GM18520 (cell line): ENCODE data around the gene TIGD3.

Experiments
- ATAC-seq: cut with Tn5 transposase; IDR thresholded peaks from one replicate; pipeline ENCODE4 v1.9.1; 2021; ENCODE audit not compliant: unreplicated experiment

The TIGD3 gene, protein sequence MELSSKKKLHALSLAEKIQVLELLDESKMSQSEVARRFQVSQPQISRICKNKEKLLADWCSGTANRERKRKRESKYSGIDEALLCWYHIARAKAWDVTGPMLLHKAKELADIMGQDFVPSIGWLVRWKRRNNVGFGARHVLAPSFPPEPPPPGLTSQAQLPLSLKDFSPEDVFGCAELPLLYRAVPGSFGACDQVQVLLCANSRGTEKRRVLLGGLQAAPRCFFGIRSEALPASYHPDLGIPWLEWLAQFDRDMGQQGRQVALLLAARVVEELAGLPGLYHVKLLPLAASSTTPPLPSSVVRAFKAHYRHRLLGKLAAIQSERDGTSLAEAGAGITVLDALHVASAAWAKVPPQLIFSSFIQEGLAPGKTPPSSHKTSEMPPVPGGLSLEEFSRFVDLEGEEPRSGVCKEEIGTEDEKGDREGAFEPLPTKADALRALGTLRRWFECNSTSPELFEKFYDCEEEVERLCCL

DNA sequence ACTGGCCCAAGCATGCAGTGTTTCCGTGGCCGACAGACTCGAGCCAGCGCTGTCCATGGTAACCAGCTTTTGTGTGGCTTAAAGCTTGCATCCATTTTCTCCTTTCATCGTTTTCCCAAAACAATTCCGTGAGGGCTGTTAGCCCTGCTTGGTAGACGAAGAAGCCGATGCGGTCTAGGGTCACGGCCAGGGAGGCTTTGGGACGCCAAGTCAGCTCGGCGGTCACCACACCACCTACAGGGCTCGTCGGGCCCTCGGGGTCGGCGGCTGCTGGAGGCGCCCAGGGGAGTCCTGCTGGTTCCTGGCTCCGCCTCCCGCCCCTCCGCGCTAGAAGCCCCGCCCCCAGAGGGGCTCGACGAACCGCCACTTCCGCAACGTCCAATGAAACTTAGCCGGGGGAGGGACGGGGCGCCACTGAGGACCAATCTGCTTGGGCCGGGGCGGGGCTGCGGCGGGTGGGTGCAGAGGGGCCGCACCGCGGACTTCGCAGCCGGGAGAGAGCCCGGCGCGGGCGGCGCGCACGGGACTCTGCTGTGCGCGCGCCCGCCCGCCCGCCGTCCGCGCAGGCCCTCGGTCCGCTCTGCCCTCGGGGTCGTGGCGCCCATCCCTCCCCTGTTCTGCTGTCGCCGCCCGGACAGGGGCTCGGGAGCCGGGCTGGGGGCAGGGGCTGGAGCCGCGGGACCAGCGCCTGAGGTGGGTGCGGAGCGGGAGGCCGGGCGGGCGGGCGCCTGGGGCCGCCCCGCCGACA lies at the start of gene TIGD3:
Gene TIGD3 (plus strand): TSS at position 487 of the 748 bp plus-strand sequence. CDS start 1,058 bp downstream, outside the sequence.
- peak; percentile 77 for ATAC-seq

DNA sequence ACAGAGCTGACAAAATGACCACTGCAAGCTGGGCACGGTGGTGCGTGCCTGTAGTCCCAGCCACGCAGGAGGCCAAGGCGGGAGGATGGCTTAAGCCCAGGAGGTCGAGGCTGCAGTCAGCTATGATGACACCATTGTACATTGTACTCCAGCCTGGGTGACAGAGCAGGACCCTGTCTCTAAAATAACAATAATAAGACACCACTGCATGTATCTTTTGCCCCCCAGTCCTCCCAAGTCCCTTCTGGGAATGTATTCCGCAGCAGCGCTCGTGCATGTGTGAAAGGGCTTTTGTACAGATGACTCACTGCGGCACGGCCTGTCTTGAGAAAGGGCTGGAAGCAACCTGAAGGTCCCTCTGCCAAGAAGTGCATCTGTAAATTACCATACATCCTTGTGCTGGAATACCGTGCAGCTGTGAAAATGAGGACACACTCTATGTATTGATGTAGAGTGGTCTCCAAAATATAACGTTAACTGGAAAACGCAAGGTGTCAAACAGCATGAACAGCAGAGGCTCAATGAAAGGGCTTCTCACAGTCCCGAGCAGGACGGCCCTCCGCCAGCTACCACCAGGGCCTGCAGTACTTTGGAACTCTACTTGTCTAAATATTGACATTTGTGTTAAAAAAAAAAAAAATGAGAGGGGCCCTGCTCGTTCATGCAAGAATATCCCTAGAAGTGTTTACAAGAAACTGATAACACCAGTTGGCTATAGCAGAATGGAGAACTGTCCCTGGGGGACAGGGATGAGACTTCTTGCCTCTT lies 48.9 kb upstream of the TIGD3 start:
- no peak for ATAC-seq

DNA sequence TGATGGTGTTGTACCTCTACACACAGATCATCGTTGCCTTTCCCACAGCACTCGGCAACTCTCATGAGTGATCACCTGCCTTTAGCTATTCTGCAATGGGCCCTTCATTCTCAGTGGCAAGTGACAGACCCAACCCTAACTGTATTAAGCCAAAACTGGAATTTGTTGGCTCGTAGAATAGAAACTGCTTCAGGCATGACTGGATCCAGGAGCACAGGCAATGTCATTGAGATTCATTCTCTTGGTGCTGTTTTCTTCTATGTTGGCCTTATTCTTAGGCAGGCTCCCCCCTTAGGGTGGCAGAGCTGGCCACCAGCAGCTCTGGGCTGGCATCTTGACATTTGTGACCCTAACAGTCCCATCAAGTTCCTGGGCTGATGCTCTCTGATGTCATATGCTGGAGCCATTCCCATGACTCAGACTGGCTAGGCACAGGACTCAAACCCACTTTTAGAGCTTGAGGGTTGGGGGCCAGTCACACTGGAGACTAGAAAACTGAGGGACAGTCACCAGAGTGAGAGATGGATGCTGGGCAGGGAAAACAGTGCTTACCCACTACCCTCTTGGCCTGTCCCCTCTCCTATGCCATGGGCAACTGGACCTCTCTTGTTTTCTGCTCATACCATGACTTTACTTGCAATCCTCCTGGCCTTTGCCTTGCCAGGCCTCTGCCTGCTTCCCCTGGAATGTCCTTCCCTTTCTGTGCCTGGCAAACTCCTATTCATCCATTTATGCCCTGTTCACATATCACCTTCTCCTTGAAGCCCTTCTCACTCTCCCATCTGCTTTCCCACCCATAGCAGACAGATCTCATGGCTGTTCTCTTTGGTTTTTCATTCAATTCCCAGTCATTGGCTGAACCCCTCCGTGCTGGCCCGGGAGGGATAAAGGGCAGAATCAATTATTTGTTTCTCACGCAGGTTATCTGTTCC lies 47.0 kb upstream of the TIGD3 start:
- ATAC-seq, result no peak

DNA sequence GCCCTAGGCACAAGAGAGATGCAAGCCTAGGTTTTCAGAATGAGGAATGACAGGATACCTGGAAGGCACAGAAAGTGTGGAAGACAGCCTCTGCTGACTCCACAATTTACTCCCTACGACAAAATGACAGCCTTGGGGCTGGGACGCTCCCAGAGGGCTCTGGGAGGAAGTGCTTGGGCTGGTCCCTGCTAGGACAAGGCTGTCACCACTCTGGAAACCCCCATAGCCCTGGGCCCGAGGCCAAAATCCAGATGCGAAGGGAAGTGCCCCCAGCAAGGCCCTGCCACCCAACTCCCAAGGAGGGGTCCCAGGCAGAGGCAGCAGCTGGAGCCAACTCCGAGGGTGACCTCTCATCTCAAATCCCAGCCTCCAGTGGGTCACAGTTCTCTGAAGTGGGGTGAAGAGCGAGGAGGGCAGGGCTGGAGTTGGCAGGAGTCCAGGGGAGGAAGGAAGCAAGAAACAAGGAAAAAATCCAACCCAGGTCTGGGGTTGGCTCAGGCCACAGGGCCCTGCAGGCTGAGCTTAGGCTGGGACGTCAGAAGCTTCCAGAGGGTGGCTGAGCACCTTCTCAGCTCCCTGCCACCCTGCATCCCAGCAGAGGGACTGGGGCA lies 46.2 kb upstream of the TIGD3 start:
- ATAC-seq, result no peak

DNA sequence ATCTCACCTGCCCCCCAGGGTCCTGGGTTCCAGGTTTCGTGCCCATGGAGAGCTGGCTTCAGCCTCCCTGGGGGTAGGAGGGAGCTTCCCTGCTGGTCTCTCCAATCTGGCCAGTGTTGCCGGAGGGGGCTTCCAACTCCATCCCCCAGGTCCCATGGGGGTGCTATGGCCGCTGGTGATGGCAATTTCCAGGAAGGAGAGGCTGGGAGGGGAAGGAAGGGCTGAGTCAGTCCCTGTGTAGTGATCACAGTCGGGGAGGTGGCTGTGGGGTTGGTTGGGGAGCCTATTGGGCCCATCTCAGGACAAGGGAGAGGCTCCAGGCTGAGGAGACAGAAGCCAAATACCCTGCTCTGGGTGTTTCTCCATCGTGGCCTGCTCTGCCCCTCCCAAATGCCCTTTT lies 45.5 kb upstream of the TIGD3 start:
- ATAC-seq, result no peak

DNA sequence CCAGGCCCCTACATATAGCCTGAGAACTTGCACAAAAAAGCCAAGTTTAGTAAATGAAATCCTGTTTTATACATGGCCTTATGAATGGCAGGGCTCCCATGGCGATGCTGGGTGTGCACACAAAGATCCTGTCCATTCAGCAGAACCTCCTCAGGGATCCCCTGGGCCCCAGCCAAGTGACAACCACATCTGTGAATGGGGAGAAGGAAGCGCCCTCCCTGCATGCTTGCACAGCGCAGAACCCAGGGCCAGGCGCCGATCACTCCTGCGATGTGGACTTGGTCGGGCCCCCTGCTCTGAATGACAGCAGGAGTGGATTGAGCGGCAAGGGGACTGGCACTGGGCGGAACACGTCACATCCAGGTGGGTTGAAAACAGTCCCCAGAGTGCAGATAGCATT lies 44.3 kb upstream of the TIGD3 start:
- no peak for ATAC-seq

DNA sequence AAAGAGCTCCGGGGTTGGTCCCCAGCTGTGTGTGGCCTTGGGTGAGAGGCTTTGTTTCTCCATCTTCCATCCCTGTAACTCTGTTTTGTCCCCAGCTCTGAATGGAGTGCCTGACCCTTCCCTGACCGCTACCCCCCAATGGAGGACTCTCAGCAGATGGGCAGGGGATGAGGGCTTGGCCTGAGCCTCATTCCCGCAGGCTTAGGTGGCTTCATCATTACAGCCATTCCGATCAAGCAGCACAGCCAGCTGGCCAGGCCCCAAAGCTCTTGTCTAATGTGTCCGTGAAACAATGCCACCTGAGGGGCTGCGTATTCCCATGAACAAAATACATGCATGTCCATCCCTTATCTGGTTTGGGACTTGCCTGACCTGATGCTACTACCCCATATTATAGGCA lies 43.8 kb upstream of the TIGD3 start:
- no peak for ATAC-seq

DNA sequence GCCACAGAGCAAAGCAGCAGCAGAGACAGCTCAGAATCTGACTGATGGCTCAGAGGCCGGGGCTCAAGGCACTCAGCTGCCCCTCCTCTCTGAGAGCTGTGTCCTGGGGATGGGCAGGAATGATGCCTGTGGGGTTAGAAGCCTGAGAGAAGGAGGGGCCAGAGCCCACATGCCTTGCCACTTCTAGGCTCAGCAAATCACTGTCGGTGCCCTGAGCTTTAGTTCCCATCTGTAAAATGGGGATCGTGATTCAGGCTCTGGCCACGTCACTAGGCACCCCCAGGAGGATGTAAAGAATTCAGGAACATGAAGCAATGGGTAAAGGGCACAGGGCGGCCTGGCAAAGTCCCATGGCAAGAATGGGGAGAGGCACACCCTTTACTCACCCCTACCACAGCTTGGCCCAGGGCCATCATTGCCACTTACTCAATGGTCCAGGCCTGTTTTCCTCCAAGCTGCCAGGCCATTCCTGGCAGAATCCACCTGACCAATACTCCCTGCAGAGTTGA lies 43.3 kb upstream of the TIGD3 start:
- no peak for ATAC-seq

DNA sequence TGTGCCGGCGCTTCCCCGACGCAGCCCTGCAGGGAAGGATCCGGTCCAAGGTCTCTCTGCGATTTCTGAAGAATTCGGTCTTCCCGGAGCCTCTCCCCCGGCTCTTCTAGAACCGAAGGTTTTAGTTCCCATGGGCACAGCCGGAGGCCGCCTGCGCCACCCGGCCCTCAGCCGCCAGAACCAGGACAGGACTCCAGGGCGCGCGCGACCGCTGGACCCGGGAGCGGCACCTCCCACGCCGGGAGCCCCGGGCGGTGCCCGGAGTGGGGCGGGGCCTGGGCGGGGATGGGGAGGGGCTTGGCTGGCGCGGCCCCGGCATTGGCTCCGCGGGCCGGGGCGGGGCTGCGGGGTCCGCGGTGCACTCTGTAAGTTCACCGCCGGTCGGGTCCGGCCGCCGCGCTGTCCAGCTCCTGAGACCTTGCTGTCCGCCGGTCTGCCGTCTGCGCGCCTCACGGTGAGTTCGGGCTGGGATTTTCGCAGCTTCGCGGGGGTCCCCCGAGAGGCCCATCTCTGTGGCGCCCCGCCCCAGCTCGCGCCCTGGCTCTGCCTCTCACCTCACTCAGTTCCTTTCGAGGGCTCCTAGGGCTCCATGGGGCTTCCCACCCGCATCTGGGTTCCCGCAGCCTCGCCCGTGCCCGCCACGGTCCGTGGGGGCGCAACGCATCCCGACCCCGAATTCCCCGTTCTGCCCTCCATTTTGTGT lies 39.9 kb upstream of the TIGD3 start, which contains the start of gene CDC42EP2:
Gene CDC42EP2 (plus strand): TSS at position 366 of the 703 bp plus-strand sequence. CDS start 6,033 bp downstream, outside the sequence.
- peak; percentile 60 for ATAC-seq

DNA sequence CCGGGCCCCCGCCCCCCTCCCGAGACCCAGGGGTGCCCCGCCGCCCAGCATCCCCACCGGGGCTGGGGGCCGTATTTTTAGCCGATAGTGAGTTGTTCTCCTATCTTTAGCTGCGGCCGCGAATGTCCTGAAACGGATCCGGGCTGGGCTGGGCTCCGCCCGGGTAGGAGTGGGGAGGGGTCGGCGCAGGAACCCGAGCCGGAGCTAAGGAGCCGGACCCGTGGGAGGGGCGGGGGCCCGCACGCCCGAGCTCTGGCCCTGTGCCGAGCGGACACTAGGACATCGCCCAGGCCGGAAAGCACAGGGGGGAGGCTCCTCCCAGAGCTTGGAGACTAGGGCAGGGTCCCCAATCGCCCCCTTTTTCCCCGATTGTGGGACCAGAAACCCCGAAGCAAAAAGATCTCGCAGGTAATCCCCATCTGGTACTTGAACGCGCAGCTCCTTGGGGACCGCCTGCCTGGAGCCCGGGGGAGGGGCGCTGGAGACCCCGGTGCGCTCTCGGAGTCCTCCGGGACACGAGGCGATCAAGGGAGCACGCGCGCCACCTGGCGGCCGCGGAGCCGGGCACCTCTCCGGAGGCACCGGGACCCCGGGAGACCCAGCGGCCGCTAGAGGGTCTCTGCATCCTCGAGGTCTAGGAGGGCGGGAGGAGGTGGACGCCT lies 39.2 kb upstream of the TIGD3 start:
- ATAC-seq, result no peak

DNA sequence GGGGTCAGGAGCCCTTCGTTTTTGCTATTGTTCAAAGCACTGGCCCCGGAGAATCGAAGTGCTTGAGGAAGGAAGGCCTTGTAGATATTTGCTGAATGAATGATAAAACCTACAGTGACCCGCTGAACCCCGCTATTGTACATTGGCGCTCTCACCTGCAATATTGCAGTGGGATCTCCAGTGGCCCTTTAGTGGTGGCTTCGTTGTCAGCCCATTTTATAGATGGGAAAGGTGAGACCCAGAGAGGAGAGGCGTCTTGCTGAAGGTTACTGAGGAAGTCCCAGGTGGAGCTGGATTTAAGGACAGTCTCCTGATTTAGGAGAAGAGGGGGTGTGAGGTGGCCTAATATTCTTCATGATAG lies 38.7 kb upstream of the TIGD3 start:
- ATAC-seq, result no peak

DNA sequence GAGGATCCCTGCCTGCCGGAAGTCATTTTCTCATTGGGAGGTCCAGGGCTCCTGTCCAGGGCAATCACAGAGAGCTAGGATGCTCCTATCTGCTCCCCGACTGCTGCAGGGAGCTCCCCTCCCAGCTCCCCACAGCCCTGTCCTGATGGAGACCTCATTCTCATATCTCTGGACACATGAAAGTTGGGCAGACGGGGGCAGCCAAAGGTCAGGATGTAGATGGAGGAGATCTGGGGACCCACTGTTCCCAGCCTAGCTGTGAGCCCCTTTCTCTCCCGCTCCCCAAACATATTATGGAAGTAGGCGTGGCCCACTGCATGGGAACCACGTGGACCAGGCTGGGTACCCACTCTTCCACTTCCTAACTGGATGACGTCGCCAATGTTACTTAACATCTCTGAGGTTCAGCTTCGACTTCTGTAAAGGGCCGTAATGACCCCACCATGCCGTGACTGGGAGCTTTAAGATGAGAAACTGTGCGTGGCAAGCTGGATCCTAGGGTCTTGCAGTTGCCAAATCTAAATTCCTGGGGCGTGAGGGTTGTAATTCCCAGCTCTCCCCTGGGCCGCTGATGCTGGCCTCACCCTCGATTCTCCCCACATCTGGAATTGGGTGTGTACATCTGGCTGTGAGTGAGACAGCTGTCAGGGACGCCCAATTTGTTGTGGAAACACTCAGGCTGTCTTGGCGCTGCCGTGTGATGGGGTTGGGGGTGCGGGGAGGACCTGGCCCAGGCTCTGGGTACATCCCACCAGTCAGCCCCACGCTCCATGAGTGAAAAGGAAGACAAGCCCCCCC lies 38.1 kb upstream of the TIGD3 start:
- no peak for ATAC-seq

DNA sequence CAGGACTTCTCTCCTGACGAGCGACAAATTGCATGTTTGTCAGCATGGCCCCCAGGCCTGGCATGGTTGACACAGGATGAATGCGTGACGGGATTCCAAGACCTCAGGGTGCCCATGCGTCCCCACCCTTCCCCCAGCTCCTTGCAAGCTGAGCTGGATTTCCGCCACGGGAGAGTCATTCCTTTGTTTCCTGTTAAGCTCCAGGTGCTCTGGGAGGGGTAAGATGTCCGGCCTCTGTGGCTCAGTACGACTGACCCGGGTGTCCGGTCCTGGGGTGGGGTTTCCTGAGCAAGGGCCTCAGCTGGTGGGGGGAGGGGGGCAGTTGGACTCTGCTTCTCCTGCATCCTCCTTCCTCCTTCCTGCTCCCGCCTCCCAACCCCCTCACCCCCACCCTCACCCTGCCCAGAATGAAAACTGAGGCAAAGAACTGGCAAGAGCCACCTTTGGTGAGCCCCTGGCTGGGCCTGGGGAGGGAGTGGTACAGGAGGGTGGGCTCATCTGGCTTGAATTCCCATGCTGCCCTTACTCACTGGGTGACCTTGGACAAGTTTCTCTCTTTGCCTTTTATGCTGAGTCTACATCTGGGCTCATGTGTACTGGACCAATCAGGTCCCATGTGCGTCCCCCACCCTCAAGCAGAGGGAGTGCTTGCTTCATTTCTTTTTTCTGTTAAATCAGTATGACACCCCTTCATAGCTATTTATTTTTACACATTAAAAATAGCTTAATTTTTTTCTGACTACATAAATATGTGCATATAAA lies 37.3 kb upstream of the TIGD3 start:
- no peak for ATAC-seq

DNA sequence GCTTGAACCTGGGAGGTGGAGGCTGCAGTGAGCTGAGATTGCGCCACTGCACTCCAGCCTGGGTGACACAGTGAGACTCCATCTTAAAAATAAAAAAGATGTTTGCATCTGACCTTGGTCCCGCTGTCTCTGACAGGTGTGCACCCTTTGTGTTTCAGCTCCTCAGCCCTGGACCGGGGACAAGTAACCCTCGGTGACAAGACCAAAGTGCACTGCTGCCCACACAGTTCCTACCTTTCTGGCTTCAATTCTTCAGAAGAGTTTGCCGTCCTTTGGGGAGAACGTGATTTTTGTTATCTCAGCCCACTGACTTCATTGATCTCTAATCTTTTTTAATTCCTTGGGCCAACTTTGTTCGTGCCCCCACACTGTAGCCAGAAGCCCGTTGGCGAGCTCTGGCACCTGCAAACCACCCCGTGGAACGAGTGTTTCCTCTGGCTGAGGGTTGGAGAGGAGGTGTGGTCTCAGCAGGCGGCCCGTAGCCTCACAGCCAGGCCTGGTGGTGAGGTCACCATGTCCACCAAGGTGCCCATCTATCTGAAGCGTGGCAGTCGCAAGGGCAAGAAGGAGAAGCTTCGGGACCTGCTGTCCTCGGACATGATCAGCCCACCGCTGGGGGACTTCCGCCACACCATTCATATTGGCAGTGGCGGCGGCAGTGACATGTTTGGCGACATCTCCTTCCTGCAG lies 34.0 kb upstream of the TIGD3 start:
- ATAC-seq, result no peak

DNA sequence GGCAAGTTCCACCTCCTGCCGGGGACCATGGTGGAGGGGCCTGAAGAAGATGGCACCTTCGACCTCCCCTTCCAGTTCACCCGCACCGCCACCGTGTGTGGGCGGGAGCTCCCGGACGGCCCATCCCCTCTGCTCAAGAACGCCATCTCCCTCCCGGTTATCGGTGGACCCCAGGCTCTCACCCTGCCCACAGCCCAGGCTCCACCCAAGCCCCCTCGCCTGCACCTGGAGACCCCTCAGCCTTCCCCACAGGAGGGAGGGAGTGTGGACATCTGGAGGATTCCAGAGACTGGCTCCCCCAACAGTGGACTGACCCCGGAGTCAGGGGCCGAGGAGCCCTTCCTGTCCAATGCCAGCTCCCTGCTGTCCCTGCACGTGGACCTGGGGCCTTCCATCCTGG lies 33.5 kb upstream of the TIGD3 start:
- ATAC-seq, result no peak

DNA sequence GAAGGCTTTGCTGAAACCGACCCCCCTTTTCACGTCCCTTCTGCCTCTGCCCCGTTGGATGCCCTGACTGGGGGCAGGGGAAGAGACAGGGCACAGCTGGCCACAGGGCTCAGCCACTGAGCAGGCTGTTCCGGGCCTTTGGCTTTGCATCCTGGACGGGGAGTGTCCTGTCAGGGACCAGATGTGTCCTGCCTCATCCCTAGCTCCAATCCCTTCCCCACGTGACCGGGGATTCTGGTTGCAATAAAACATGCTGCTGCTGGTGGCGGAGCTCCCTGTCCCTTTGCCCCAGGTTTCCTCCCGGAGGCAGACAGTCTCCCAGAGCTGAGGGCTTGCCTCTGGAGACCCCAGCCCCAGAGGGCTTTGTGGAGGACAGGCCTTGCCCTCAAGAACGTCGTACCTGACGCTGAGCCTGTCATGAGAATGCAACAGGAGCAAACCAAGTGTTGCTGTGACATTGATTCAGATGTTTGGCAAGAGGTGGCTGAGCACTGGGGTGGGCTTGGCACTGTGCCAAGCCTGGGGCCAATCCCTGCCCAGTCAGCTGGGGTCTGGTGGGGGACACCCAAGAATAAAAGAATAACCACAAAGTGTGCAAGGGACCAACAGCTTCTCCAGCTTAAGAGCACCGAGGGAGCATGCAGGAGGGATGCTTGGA lies 32.6 kb upstream of the TIGD3 start:
- no peak for ATAC-seq
